ENCODE data around the gene USP27X. TPM values are rescaled to one million over a fixed set of nuclear protein-coding genes. Genes with fewer than 3 reads are reported as not detected.

USP27X gene
- total RNA-seq, 1 donor from 2014 or later: 2.7 TPM

DNA sequence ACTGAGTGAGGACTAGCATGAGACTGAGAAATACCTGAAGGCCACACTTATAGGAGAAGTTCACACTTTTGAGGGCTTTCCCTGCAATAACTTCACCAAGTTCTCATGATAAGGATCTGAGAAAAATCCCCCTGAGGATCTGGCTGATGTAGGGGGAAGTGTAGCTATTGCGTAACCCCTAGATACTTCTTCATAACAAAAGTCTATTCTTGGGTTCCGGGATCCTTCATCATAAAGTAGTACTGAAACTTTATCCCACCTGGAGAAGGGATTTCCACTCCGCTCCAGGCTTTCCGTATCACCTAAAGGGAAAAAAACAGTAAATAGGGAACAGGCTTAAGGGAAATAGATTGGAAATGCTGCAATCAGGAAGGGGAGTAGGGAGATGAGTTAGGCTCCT, 13.3 kb downstream of the USP27X start:
- no peak overlapping the region for H3K4me3 ChIP-seq (ENCODE audit: insufficient read depth, low read depth, low read length)
- DNase-seq (ENCODE audit: low read depth) (no peak), FAIRE-seq (no peak)
- no peaks in the 10 kb centered on the region for H3K4me1 ChIP-seq (ENCODE audit: insufficient read depth, low read length)
- TF ChIP-seq, protein P1, sequence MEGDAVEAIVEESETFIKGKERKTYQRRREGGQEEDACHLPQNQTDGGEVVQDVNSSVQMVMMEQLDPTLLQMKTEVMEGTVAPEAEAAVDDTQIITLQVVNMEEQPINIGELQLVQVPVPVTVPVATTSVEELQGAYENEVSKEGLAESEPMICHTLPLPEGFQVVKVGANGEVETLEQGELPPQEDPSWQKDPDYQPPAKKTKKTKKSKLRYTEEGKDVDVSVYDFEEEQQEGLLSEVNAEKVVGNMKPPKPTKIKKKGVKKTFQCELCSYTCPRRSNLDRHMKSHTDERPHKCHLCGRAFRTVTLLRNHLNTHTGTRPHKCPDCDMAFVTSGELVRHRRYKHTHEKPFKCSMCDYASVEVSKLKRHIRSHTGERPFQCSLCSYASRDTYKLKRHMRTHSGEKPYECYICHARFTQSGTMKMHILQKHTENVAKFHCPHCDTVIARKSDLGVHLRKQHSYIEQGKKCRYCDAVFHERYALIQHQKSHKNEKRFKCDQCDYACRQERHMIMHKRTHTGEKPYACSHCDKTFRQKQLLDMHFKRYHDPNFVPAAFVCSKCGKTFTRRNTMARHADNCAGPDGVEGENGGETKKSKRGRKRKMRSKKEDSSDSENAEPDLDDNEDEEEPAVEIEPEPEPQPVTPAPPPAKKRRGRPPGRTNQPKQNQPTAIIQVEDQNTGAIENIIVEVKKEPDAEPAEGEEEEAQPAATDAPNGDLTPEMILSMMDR (IDR thresholded peaks at IDR 0.05; ENCODE audit: insufficient read depth, low read depth, low read length): no peak
- TF ChIP-seq EZH2 (IDR thresholded peaks at IDR 0.05; ENCODE audit: insufficient read depth, low read length): no peak
- H3K4me2 ChIP-seq (ENCODE audit: low read length): no peak overlapping the region
- H3K79me2 ChIP-seq (ENCODE audit: insufficient read depth, low read length): no peaks in the 10 kb centered on the region
- no peak overlapping the region for H3K27ac Mint-ChIP-seq (ENCODE audit: unreplicated experiment)
- H3K4me1 Mint-ChIP-seq (ENCODE audit: low read depth, unreplicated experiment): no peaks in the 10 kb centered on the region
- H3K27ac ChIP-seq (ENCODE audit: low read depth, low read length): no peak overlapping the region
- no peak overlapping the region for H3K9ac ChIP-seq (ENCODE audit: low read length)
- H2AFZ ChIP-seq (ENCODE audit: low read depth, low read length): no peak overlapping the region
- peaks cover 3% of the 10 kb centered on the region for H3K9me3 Mint-ChIP-seq (ENCODE audit: unreplicated experiment)
- no peaks in the 10 kb centered on the region for H3K36me3 ChIP-seq (ENCODE audit: insufficient read depth, low read length)
- H3K27me3 ChIP-seq (ENCODE audit: insufficient read depth, low read length): no peaks in the 10 kb centered on the region
- no peaks in the 10 kb centered on the region for H3K27me3 Mint-ChIP-seq (ENCODE audit: low read depth, unreplicated experiment)
- no peaks in the 10 kb centered on the region for H4K20me1 ChIP-seq (ENCODE audit: insufficient read depth, low read length)
- H3K4me3 Mint-ChIP-seq (ENCODE audit: unreplicated experiment): no peak overlapping the region
- H3K36me3 Mint-ChIP-seq (ENCODE audit: low read depth, unreplicated experiment): no peaks in the 10 kb centered on the region
- H3K9me3 ChIP-seq (ENCODE audit: insufficient read depth, low read depth, low read length): no peaks in the 10 kb centered on the region

DNA sequence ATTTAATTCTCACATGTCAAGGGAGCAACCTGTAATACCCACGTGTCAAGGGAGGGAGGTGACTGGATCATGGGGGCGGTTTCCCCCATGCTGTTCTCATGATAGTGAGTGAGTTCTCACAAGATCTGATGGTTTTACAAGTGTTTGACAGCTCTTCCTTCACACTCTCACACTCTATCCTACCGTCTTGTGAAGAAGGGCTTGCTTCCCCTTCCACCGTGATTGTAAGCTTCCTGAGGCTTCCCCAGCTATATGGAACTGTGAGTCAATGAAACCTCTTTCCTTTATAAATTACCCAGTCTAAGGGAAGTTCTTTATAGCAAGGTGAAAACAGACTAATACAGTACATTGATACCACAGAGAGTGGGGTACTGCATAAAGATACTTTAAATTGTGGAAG, 17.7 kb downstream of the USP27X start:
- TF ChIP-seq, protein P1 (IDR thresholded peaks at IDR 0.05; ENCODE audit: insufficient read depth, low read depth, low read length): no peak
- TF ChIP-seq EZH2 (IDR thresholded peaks at IDR 0.05; ENCODE audit: insufficient read depth, low read length): no peak
- no peaks in the 10 kb centered on the region for H3K9me3 ChIP-seq (ENCODE audit: insufficient read depth, low read depth, low read length)

DNA sequence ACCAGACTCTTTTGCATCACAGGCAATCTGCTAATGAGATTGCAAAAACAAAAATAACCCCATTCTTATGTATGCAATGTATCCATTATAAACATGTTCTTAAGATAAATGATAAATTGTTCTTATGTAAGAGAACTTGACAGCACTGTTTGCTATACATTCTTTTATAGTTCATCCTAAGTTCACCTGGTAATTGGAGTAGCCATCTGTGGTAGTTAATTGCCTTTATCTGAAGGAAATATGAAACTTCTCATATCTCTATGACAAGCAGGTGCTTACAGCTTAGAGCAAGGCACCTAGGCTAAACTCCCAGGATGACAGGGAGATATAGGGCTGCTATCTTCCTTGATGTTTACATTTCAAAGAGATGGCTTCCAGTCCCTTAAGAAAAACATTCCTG, 21.8 kb downstream of the USP27X start:
- H3K36me3 Mint-ChIP-seq (ENCODE audit: low read depth, unreplicated experiment): no peaks in the 10 kb centered on the region
- H3K9ac ChIP-seq (ENCODE audit: low read length): no peak overlapping the region
- DNase-seq (ENCODE audit: low read depth) (no peak), FAIRE-seq (no peak)
- H3K27ac ChIP-seq (ENCODE audit: low read depth, low read length): no peak overlapping the region
- H2AFZ ChIP-seq (ENCODE audit: low read depth, low read length): no peak overlapping the region
- H3K27ac Mint-ChIP-seq (ENCODE audit: unreplicated experiment): no peak overlapping the region
- H3K36me3 ChIP-seq (ENCODE audit: insufficient read depth, low read length): no peaks in the 10 kb centered on the region
- H3K9me3 Mint-ChIP-seq (ENCODE audit: unreplicated experiment): peaks cover 7% of the 10 kb centered on the region
- TF ChIP-seq, protein P1 (IDR thresholded peaks at IDR 0.05; ENCODE audit: insufficient read depth, low read depth, low read length): no peak
- TF ChIP-seq EZH2 (IDR thresholded peaks at IDR 0.05; ENCODE audit: insufficient read depth, low read length): no peak
- no peak overlapping the region for H3K4me3 Mint-ChIP-seq (ENCODE audit: unreplicated experiment)
- H3K4me1 ChIP-seq (ENCODE audit: insufficient read depth, low read length): no peaks in the 10 kb centered on the region
- H3K4me1 Mint-ChIP-seq (ENCODE audit: low read depth, unreplicated experiment): no peaks in the 10 kb centered on the region
- H3K79me2 ChIP-seq (ENCODE audit: insufficient read depth, low read length): no peaks in the 10 kb centered on the region
- H3K27me3 Mint-ChIP-seq (ENCODE audit: low read depth, unreplicated experiment): no peaks in the 10 kb centered on the region
- no peaks in the 10 kb centered on the region for H4K20me1 ChIP-seq (ENCODE audit: insufficient read depth, low read length)
- no peaks in the 10 kb centered on the region for H3K9me3 ChIP-seq (ENCODE audit: insufficient read depth, low read depth, low read length)
- no peaks in the 10 kb centered on the region for H3K27me3 ChIP-seq (ENCODE audit: insufficient read depth, low read length)
- no peak overlapping the region for H3K4me2 ChIP-seq (ENCODE audit: low read length)
- no peak overlapping the region for H3K4me3 ChIP-seq (ENCODE audit: insufficient read depth, low read depth, low read length)

More for the DNA sequence above, 17.7 kb downstream of the USP27X start:
- H3K36me3 ChIP-seq (ENCODE audit: insufficient read depth, low read length): no peaks in the 10 kb centered on the region
- H3K27me3 ChIP-seq (ENCODE audit: insufficient read depth, low read length): no peaks in the 10 kb centered on the region
- FAIRE-seq: no peak
- H3K9ac ChIP-seq (ENCODE audit: low read length): no peak overlapping the region
- H3K4me1 Mint-ChIP-seq (ENCODE audit: low read depth, unreplicated experiment): no peaks in the 10 kb centered on the region
- H2AFZ ChIP-seq (ENCODE audit: low read depth, low read length): no peak overlapping the region
- no peaks in the 10 kb centered on the region for H3K79me2 ChIP-seq (ENCODE audit: insufficient read depth, low read length)
- H3K27me3 Mint-ChIP-seq (ENCODE audit: low read depth, unreplicated experiment): no peaks in the 10 kb centered on the region
- no peak overlapping the region for H3K4me3 Mint-ChIP-seq (ENCODE audit: unreplicated experiment)
- no peak for DNase-seq (ENCODE audit: low read depth)
- H3K4me2 ChIP-seq (ENCODE audit: low read length): no peak overlapping the region
- no peaks in the 10 kb centered on the region for H4K20me1 ChIP-seq (ENCODE audit: insufficient read depth, low read length)
- H3K27ac Mint-ChIP-seq (ENCODE audit: unreplicated experiment): no peak overlapping the region
- no peak overlapping the region for H3K27ac ChIP-seq (ENCODE audit: low read depth, low read length)
- H3K4me1 ChIP-seq (ENCODE audit: insufficient read depth, low read length): no peaks in the 10 kb centered on the region
- H3K9me3 Mint-ChIP-seq (ENCODE audit: unreplicated experiment): peaks cover 5% of the 10 kb centered on the region
- H3K4me3 ChIP-seq (ENCODE audit: insufficient read depth, low read depth, low read length): no peak overlapping the region
- H3K36me3 Mint-ChIP-seq (ENCODE audit: low read depth, unreplicated experiment): no peaks in the 10 kb centered on the region

All from astrocyte (in vitro differentiated cells and primary cell).